IMR-90 (cell line): ENCODE measurements around the gene GDPD5. TPM values are rescaled to one million over a fixed set of nuclear protein-coding genes. Genes with fewer than 3 reads are reported as not detected.

Experiments
- ATAC-seq: fragments of 200-7000 bp; cut with Tn5 transposase; 2 replicates; pipeline ENCODE4 v1.9.1; 2020; ENCODE audit warnings: low read depth, mild to moderate bottlenecking, moderate library complexity
- BruUV-seq: library from RNA; stranded (reverse); fragments of 400-500 nt; replicated peaks from 2 replicates; lab custom pipeline; 2021; lab: Mats Ljungman, UMichigan
- CTCF ChIA-PET: fragments of 300-600 bp; formaldehyde crosslinking; extraction: SDS; loops from one replicate; lab custom pipeline; 2021; ENCODE audit warnings: antibody characterized with exemption; lab: Yijun Ruan, JAX
- POLR2A ChIA-PET: fragments of 300-600 bp; sonication (Branson Sonifier 250); formaldehyde crosslinking; loops from one replicate; lab custom pipeline; 2022; ENCODE audit warnings: antibody characterized with exemption; ENCODE audit not compliant: unreplicated experiment; lab: Charles Lee
- DNase-seq: peaks from one replicate; pipeline ENCODE4 v3.0.0; 2013
- H2AFZ ChIP-seq: replicated peaks from 2 replicates; pipeline ENCODE3; 2013; ENCODE audit warnings: low read length, mild to moderate bottlenecking; ENCODE audit not compliant: poor library complexity
- H2AK5ac ChIP-seq: 2 replicates; pipeline ENCODE4 v1.6.1; 2013; ENCODE audit warnings: low read depth, low read length, inconsistent platforms
- H2AK9ac ChIP-seq: replicated peaks from 2 replicates; pipeline ENCODE3; 2013; ENCODE audit warnings: mild to moderate bottlenecking, low read depth, low read length, moderate library complexity; ENCODE audit not compliant: poor library complexity
- H2BK120ac ChIP-seq: 2 replicates; pipeline ENCODE4 v1.6.1; 2013; ENCODE audit warnings: low read depth, low read length, inconsistent platforms
- H2BK15ac ChIP-seq: 3 replicates; pipeline ENCODE4 v1.6.1; 2013; ENCODE audit warnings: low read depth, low read length, inconsistent platforms
- H2BK20ac ChIP-seq: 2 replicates; pipeline ENCODE4 v1.6.1; 2013; ENCODE audit warnings: low read depth, mild to moderate bottlenecking, inconsistent platforms, low read length, moderate library complexity
- H2BK5ac ChIP-seq: 2 replicates; pipeline ENCODE4 v1.6.1; 2013; ENCODE audit warnings: mild to moderate bottlenecking, low read depth, low read length, inconsistent platforms; ENCODE audit not compliant: poor library complexity, severe bottlenecking
- H3K14ac ChIP-seq: replicated peaks from 2 replicates; pipeline ENCODE4 v1.6.1; 2013; ENCODE audit warnings: low read depth, low read length, inconsistent platforms
- H3K18ac ChIP-seq: 2 replicates; pipeline ENCODE4 v1.6.1; 2013; ENCODE audit warnings: low read depth, low read length, control low read depth
- H3K23ac ChIP-seq: 2 replicates; pipeline ENCODE4 v1.6.1; 2013; ENCODE audit warnings: low read depth, low read length, inconsistent platforms
- H3K27ac ChIP-seq: 2 replicates; pipeline ENCODE4 v1.5.1; 2013; ENCODE audit warnings: mild to moderate bottlenecking, control low read depth, low read length; ENCODE audit not compliant: insufficient read depth
- H3K27me3 ChIP-seq: 2 replicates; pipeline ENCODE4 v1.6.1; 2013; ENCODE audit warnings: low read length; ENCODE audit not compliant: control insufficient read depth, insufficient read depth
- H3K36me3 ChIP-seq: 2 replicates; pipeline ENCODE4 v1.6.1; 2013; ENCODE audit warnings: low read length, mixed read lengths; ENCODE audit not compliant: control insufficient read depth, insufficient read depth
- H3K4ac ChIP-seq: 2 replicates; pipeline ENCODE4 v1.6.1; 2013; ENCODE audit warnings: low read depth, low read length, inconsistent platforms
- H3K4me1 ChIP-seq: 2 replicates; pipeline ENCODE4 v1.6.1; 2013; ENCODE audit warnings: low read length, mixed read lengths; ENCODE audit not compliant: control insufficient read depth, insufficient read depth
- H3K4me2 ChIP-seq: 2 replicates; pipeline ENCODE4 v1.6.1; 2013; ENCODE audit warnings: low read depth, mild to moderate bottlenecking, control low read depth, low read length, moderate library complexity
- H3K4me3 ChIP-seq: 2 replicates; pipeline ENCODE4 v1.5.1; 2013; ENCODE audit warnings: low read depth, mild to moderate bottlenecking, control low read depth, low read length, moderate library complexity; ENCODE audit not compliant: insufficient read depth
- H3K56ac ChIP-seq: 2 replicates; pipeline ENCODE4 v1.6.1; 2013; ENCODE audit warnings: low read length, inconsistent platforms; ENCODE audit not compliant: insufficient read depth; ENCODE audit errors: extremely low read depth
- H3K79me1 ChIP-seq, 2 experiments: 2 replicates each; pipeline ENCODE4 v1.6.1; 2013; ENCODE audit warnings: low read length in 2 of 2, inconsistent platforms in 1 of 2, low read depth in 1 of 2
- H3K9ac ChIP-seq: 2 replicates; pipeline ENCODE4 v1.6.1; 2013; ENCODE audit warnings: low read depth, low read length, control low read depth
- H3K9me1 ChIP-seq: 2 replicates; pipeline ENCODE4 v1.6.1; 2013; ENCODE audit warnings: low read length, inconsistent platforms; ENCODE audit not compliant: insufficient read depth
- H3K9me3 ChIP-seq: 2 replicates; pipeline ENCODE4 v1.6.1; 2013; ENCODE audit warnings: low read length; ENCODE audit not compliant: control insufficient read depth, insufficient read depth
- H4K20me1 ChIP-seq: 2 replicates; pipeline ENCODE4 v1.6.1; 2013; ENCODE audit warnings: low read length, inconsistent platforms; ENCODE audit not compliant: insufficient read depth
- H4K5ac ChIP-seq: 2 replicates; pipeline ENCODE4 v1.6.1; 2013; ENCODE audit warnings: mild to moderate bottlenecking, low read depth, low read length, control low read depth
- H4K8ac ChIP-seq, 2 experiments: 2 replicates each; pipeline ENCODE4 v1.6.1; 2013; ENCODE audit warnings: low read depth in 2 of 2, low read length in 2 of 2, control low read depth in 1 of 2, inconsistent platforms in 1 of 2
- H4K91ac ChIP-seq: 2 replicates; pipeline ENCODE4 v1.6.1; 2013; ENCODE audit warnings: low read depth, low read length, inconsistent platforms; ENCODE audit not compliant: insufficient read depth
- CEBPB ChIP-seq: IDR thresholded peaks from 2 replicates; pipeline ENCODE4 v1.6.1; 2012; ENCODE audit warnings: low read depth, low read length, improper control_type of control experiment
- CHD1 ChIP-seq: IDR thresholded peaks from 2 replicates; pipeline ENCODE4 v1.6.1; 2012; ENCODE audit warnings: low read depth, low read length, improper control_type of control experiment
- CTCF ChIP-seq: conservative IDR thresholded peaks from 2 replicates; pipeline ENCODE4 v1.5.1; 2012; ENCODE audit warnings: mild to moderate bottlenecking, low read depth, low read length, improper control_type of control experiment
- ELK1 ChIP-seq: fragments of 150-350 bp; IDR thresholded peaks from 2 replicates; pipeline ENCODE4 v1.6.1; 2016; ENCODE audit warnings: low read depth, mild to moderate bottlenecking, low read length, moderate library complexity, borderline replicate concordance
- FOS ChIP-seq: fragments of 150-350 bp; IDR thresholded peaks from 2 replicates; pipeline ENCODE4 v1.6.1; 2016; ENCODE audit warnings: low read depth, low read length
- MAFK ChIP-seq: IDR thresholded peaks from 2 replicates; pipeline ENCODE4 v1.6.1; 2012; ENCODE audit warnings: low read depth, low read length, improper control_type of control experiment
- MXI1 ChIP-seq: IDR thresholded peaks from 2 replicates; pipeline ENCODE4 v1.6.1; 2012; ENCODE audit warnings: low read depth, mild to moderate bottlenecking, low read length, moderate library complexity, borderline replicate concordance
- NFE2L2 ChIP-seq: fragments of 150-350 bp; IDR thresholded peaks from 2 replicates; pipeline ENCODE4 v1.6.1; 2016; ENCODE audit warnings: low read depth, mild to moderate bottlenecking, low read length
- POLR2A ChIP-seq: IDR thresholded peaks from 2 replicates; pipeline ENCODE4 v1.6.1; 2012; ENCODE audit warnings: mild to moderate bottlenecking, low read depth, low read length
- RAD21 ChIP-seq: IDR thresholded peaks from 2 replicates; pipeline ENCODE4 v1.6.1; 2012; ENCODE audit warnings: low read length, improper control_type of control experiment
- RFX5 ChIP-seq: IDR thresholded peaks from 2 replicates; pipeline ENCODE4 v1.8.0; 2012; ENCODE audit warnings: low read depth, mild to moderate bottlenecking, low read length, moderate library complexity
- SMC3 ChIP-seq: fragments of 150-350 bp; IDR thresholded peaks from 2 replicates; pipeline ENCODE4 v1.6.1; 2016; ENCODE audit warnings: low read depth, mild to moderate bottlenecking, antibody characterized with exemption, low read length, moderate library complexity
- WGBS, 2 experiments: methylation state at CpG; one replicate each; pipeline versions ENCODE4 v1.1.5 to v1.1.7; 2013; ENCODE audit warnings: missing lambda C conversion rate in 2 of 2; ENCODE audit not compliant: insufficient read length in 1 of 2; ENCODE audit errors: extremely low coverage in 2 of 2; 5-methylcytosine and 5-hydroxymethylcytosine counted together
- dilution Hi-C: fragments of 300-500 bp; cut with HindIII; formaldehyde crosslinking; loops from one replicate; pipeline ENCODE4 v1.14.3; 2018; ENCODE audit warnings: low sequenced_read_pairs; ENCODE audit not compliant: unreplicated experiment
- in situ Hi-C: fragments of 300-500 bp; cut with MboI; formaldehyde crosslinking; loops from 3 replicates; pipeline ENCODE4 v1.14.3; 2019; ENCODE audit warnings: low sequenced_read_pairs, inconsistent platforms, mixed read lengths
- intact Hi-C: fragments of 100-400 bp; cut with micrococcal nuclease; formaldehyde crosslinking; loops from 2 replicates; pipeline ENCODE4 v1.10.0; 2022
- polyA plus RNA-seq, 3 experiments: library from polyadenylated mRNA; depleted of rRNA; stranded (reverse); fragments of >200 nt; gene quantifications; 2 replicates each; pipeline ENCODE4 v1.2.3, GENCODE V29; 2012; ENCODE audit warnings: low replicate concordance in 1 of 3
- total RNA-seq: library from RNA; depleted of rRNA; stranded (reverse); fragments of >200 nt; gene quantifications from 2 replicates; pipeline ENCODE4 v1.2.3, GENCODE V29; 2012
- TF ChIP-seq, protein P1 (sequence below): fragments of 150-350 bp; IDR thresholded peaks from 2 replicates; pipeline ENCODE4 v1.6.1; 2017; ENCODE audit warnings: mild to moderate bottlenecking, antibody characterized with exemption, low read length, low read depth

GDPD5 gene
- total and polyA plus RNA-seq, 2 of the 4 experiments (the other 2 are of a cell fraction): 2.0 to 7.9 TPM

DNA sequence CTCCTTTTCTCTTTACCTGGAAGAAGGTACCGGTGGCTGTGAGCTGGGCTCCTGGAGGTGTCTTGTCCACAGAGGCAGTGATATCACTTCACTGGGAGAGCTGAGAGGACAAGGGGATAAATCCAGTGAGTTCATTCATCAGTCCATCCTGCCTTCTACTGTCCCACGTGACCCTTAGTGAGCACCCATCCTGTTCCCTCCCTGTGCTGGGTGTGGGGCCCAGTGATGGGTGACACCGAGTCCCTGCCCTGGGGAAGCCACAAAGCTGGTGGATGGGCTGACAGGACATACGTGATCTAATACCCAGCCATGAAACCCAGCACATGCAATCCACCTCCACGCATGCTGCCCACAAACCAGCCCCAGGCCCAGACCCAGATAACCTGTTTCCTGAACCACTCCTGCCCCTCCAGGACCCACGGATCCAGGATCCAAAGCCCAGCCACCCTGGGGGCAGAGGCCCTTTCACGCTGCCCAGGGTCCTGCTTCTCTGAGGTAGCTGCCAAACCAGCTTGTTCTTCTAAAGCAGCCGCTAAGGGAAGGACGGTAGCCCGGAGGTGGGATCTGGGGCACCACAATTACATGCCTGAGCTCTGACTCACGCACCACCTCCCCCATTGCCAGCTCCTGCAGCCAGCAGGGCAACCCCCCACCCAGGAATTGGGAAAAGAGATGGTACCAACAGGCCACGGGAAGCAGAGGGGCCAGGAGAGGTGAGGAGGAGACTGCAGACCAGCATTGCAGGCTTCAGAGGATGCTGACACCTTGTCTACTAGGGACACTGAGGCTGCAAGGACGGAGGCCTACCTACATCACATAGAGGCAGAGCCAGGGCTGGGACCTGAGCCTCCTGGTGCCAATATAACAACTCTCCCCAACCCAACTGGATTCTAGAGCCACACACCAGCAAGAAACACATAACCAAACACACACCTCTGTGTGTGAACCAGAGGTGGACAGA is 35.2 kb downstream of the GDPD5 start:
- peak overlapping the region; percentile 48 for H2BK120ac ChIP-seq
- peak; percentile 32 for DNase-seq
- peak overlapping the region; percentile 69 for H3K23ac ChIP-seq
- H3K18ac ChIP-seq: no peak overlapping the region
- ChIA-PET CTCF (no interaction called here), POLR2A (interaction anchor here (0.6 kb wide), 1 partner anchor 11 kb away, joined by 5 read pairs; no protein-coding TSS in a partner anchor)
- H2AK5ac ChIP-seq: peak overlapping the region; percentile 69
- H2AFZ ChIP-seq: peak overlapping the region; percentile 58
- no peak overlapping the region for H3K56ac ChIP-seq
- H3K9me1 ChIP-seq: no peaks in the 10 kb centered on the region; the same call in 1 of the 2 replicates
- dilution Hi-C loops: no loop called here
- intact Hi-C loops: no loop called here
- peaks cover 9% of the 10 kb centered on the region for H3K4me1 ChIP-seq
- H3K9me3 ChIP-seq: no peaks in the 10 kb centered on the region
- in situ Hi-C loops: no loop called here
- H3K27me3 ChIP-seq: no peaks in the 10 kb centered on the region; the same call in 1 of the 2 replicates
- peak overlapping the region in 1 of 2 experiments; percentile 45; a peak in 2 of 4 replicates for H4K8ac ChIP-seq
- H2BK15ac ChIP-seq: 0 out of 3 replicates have a peak overlapping the region, but pooled peaks have one; percentile 30
- peak overlapping the region; percentile 22; the same call in 1 of the 2 replicates for H4K91ac ChIP-seq
- peak; percentile 64 for ATAC-seq
- H2AK9ac ChIP-seq: peak overlapping the region; percentile 56
- H3K27ac ChIP-seq: no peak overlapping the region
- H3K36me3 ChIP-seq: no peaks in the 10 kb centered on the region
- no peak overlapping the region for H3K9ac ChIP-seq
- no peak overlapping the region for H4K5ac ChIP-seq
- peak overlapping the region; percentile 58 for H3K14ac ChIP-seq
- H3K4ac ChIP-seq: peak overlapping the region; percentile 65; the same call in 1 of the 2 replicates
- no TSS peak for BruUV-seq
- peak overlapping the region; percentile 49; the same call in 1 of the 2 replicates for H2BK20ac ChIP-seq
- H3K79me1 ChIP-seq: no peaks in the 10 kb centered on the region
- no peak overlapping the region for H3K4me2 ChIP-seq
- H4K20me1 ChIP-seq: no peaks in the 10 kb centered on the region
- H3K4me3 ChIP-seq: no peak overlapping the region
- no peak overlapping the region for H2BK5ac ChIP-seq
- WGBS, 2 experiments: 40% methylated on average over 1 of the region's 13 CpGs; no CpG with 5 or more reads in 1 of the 2 experiments
- TF ChIP-seq CTCF (no peak), CEBPB (no peak), SMC3 (no peak), MAFK (no peak), ELK1 (no peak), POLR2A (no peak), CHD1 (no peak), RFX5 (no peak), FOS (no peak), RAD21 (no peak), MXI1 (no peak), NFE2L2 (no peak)
- TF ChIP-seq, protein P1, sequence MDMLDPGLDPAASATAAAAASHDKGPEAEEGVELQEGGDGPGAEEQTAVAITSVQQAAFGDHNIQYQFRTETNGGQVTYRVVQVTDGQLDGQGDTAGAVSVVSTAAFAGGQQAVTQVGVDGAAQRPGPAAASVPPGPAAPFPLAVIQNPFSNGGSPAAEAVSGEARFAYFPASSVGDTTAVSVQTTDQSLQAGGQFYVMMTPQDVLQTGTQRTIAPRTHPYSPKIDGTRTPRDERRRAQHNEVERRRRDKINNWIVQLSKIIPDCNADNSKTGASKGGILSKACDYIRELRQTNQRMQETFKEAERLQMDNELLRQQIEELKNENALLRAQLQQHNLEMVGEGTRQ: no peak
